ENCODE results near the gene SLC25A48.

SLC25A48 gene

GRCh38 chr5:135859641-135860040 lies 25.2 kb downstream of the SLC25A48 start:
- no peak for DNase-seq

GRCh38 chr5:135861641-135862040 lies 27.2 kb downstream of the SLC25A48 start:
- DNase-seq: no peak

GRCh38 chr5:135862086-135862485 lies 27.6 kb downstream of the SLC25A48 start:
- DNase-seq: no peak

- no peak for DNase-seq
These were observed 28.3 kb downstream of the SLC25A48 start for GRCh38 chr5:135862744-135863143.

GRCh38 chr5:135864503-135865435 lies 30.3 kb downstream of the SLC25A48 start:
- no peak for DNase-seq

- no peak for DNase-seq
These were observed 31.6 kb downstream of the SLC25A48 start for GRCh38 chr5:135866016-135866415.

GRCh38 chr5:135867599-135867998 lies 33.1 kb downstream of the SLC25A48 start:
- no peak for DNase-seq

GRCh38 chr5:135868681-135869080 lies 34.2 kb downstream of the SLC25A48 start:
- no peak for DNase-seq

- DNase-seq: no peak
These were observed 34.8 kb downstream of the SLC25A48 start for GRCh38 chr5:135869276-135869675.

- no peak for DNase-seq
These were observed 35.5 kb downstream of the SLC25A48 start for GRCh38 chr5:135869935-135870334.

GRCh38 chr5:135871268-135871915 lies 36.9 kb downstream of the SLC25A48 start:
- no peak for DNase-seq

GRCh38 chr5:135873831-135874230 lies 39.4 kb downstream of the SLC25A48 start:
- DNase-seq: no peak

GRCh38 chr5:135874461-135874860 lies 40.0 kb downstream of the SLC25A48 start:
- no peak for DNase-seq

- DNase-seq: no peak
These were observed 41.1 kb downstream of the SLC25A48 start for GRCh38 chr5:135875567-135875966.

GRCh38 chr5:135876146-135876545 lies 41.7 kb downstream of the SLC25A48 start:
- DNase-seq: no peak

GRCh38 chr5:135877570-135878155 lies 43.2 kb downstream of the SLC25A48 start:
- no peak for DNase-seq

GRCh38 chr5:135878156-135878620 lies 43.7 kb downstream of the SLC25A48 start:
- DNase-seq: no peak

GRCh38 chr5:135879591-135879990 lies 45.1 kb downstream of the SLC25A48 start:
- DNase-seq: no peak

- DNase-seq: no peak
These were observed 45.8 kb downstream of the SLC25A48 start for GRCh38 chr5:135880278-135880677.

GRCh38 chr5:135880801-135881200 lies 46.3 kb downstream of the SLC25A48 start:
- no peak for DNase-seq

- no peak for DNase-seq
These were observed 46.8 kb downstream of the SLC25A48 start for GRCh38 chr5:135881244-135881643.

GRCh38 chr5:135881819-135882218 lies 47.4 kb downstream of the SLC25A48 start:
- DNase-seq: no peak

GRCh38 chr5:135883026-135883425 lies 48.6 kb downstream of the SLC25A48 start:
- DNase-seq: no peak

- DNase-seq: no peak
These were observed 49.0 kb downstream of the SLC25A48 start for GRCh38 chr5:135883441-135883840.
